ENCODE data around the gene STX1A.

The STX1A gene

GRCh38 chr7:73742338-73742752, 22.9 kb upstream of the STX1A start:
- DNase-seq (ENCODE audit: insufficient read length) (no peak), FAIRE-seq (no peak)
- TF ChIP-seq TAF1 (IDR thresholded peaks at IDR 0.05; ENCODE audit: borderline replicate concordance, low read depth, low read length) (no peak), POLR2A (IDR thresholded peaks at IDR 0.05; ENCODE audit: low read depth, low read length) (no peak), POLR2AphosphoS5 (IDR thresholded peaks at IDR 0.05; ENCODE audit: low read depth, low read length) (no peak)

DNA sequence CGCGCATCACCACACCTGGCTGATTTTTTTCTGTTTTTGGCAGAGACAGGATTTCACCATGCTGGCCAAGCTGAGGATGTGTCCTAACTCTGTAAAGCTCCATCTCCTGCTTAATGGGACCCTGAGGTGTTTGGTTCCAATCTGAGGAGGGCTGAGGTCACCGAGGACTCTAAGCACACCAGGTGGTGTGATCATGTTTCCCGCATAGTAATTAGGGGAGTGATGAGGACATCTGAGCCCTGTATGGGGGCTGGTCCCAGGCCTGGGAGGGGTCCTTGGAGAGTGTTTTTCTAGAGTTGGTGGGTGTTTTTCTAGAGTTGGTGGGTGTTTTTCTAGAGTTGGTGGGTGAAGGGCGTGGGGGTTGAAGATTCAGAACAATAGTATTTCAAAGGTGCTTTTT, 22.1 kb upstream of the STX1A start:
- FAIRE-seq (no peak), DNase-seq (ENCODE audit: insufficient read length) (no peak)
- no peak for TF ChIP-seq POLR2A (IDR thresholded peaks at IDR 0.05; ENCODE audit: low read depth, low read length)
- TF ChIP-seq TAF1 (IDR thresholded peaks at IDR 0.05; ENCODE audit: borderline replicate concordance, low read depth, low read length): no peak
- no peak for TF ChIP-seq POLR2AphosphoS5 (IDR thresholded peaks at IDR 0.05; ENCODE audit: low read depth, low read length)

DNA sequence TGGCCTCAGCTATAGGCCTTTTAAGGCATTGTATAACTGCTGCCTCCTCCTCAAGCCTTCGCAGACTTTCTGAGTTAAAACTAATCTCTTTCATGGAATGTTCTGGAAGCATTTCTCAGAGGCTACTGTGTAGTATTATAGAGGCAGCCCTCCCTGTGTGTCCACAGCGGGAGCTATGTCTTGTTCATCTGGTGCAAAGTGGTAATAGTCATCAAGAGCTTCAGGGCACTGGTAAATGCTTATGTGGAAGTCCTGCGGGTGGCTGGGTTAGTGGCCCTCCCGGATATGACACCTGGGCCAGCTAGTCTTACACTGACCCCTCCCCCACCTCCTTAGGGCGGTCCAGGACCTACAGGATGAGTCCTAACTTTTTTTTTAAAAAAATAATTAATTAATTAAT, 21.3 kb upstream of the STX1A start:
- TF ChIP-seq POLR2A (IDR thresholded peaks at IDR 0.05; ENCODE audit: low read depth, low read length) (no peak), TAF1 (IDR thresholded peaks at IDR 0.05; ENCODE audit: borderline replicate concordance, low read depth, low read length) (no peak)
- FAIRE-seq (no peak), DNase-seq (ENCODE audit: insufficient read length) (no peak)

GRCh38 chr7:73740212-73740611, 20.7 kb upstream of the STX1A start:
- FAIRE-seq: no peak
- no peak for TF ChIP-seq POLR2AphosphoS5 (IDR thresholded peaks at IDR 0.05; ENCODE audit: low read depth, low read length)
- TF ChIP-seq POLR2A (IDR thresholded peaks at IDR 0.05; ENCODE audit: low read depth, low read length): no peak
- TF ChIP-seq TAF1 (IDR thresholded peaks at IDR 0.05; ENCODE audit: borderline replicate concordance, low read depth, low read length): no peak
- DNase-seq (ENCODE audit: insufficient read length): no peak

GRCh38 chr7:73739387-73739767, 19.9 kb upstream of the STX1A start:
- no peak for FAIRE-seq

GRCh38 chr7:73738612-73739386, 19.3 kb upstream of the STX1A start, which contains the start of gene ABHD11:
Gene ABHD11, minus strand, starts transcription at chr7:73738802. Its CDS starts 32 bp downstream, at chr7:73738770.
- peak; percentile 98 for FAIRE-seq
- peak; percentile 89 for TF ChIP-seq POLR2A (IDR thresholded peaks at IDR 0.05; ENCODE audit: low read depth, low read length)
- TF ChIP-seq TAF1 (IDR thresholded peaks at IDR 0.05; ENCODE audit: borderline replicate concordance, low read depth, low read length): peak; percentile 48; the same call in 1 of the 2 replicates
- peak; percentile 82 for TF ChIP-seq POLR2AphosphoS5 (IDR thresholded peaks at IDR 0.05; ENCODE audit: low read depth, low read length)
- peak; percentile 96 for DNase-seq (ENCODE audit: insufficient read length)

More at GRCh38 chr7:73739387-73739767, 19.9 kb upstream of the STX1A start:
- TF ChIP-seq POLR2AphosphoS5 (IDR thresholded peaks at IDR 0.05; ENCODE audit: low read depth, low read length): no peak
- no peak for TF ChIP-seq POLR2A (IDR thresholded peaks at IDR 0.05; ENCODE audit: low read depth, low read length)
- no peak for TF ChIP-seq TAF1 (IDR thresholded peaks at IDR 0.05; ENCODE audit: borderline replicate concordance, low read depth, low read length)
- no peak for DNase-seq (ENCODE audit: insufficient read length)

GRCh38 chr7:73738220-73738611, 18.7 kb upstream of the STX1A start:
- FAIRE-seq (peak; percentile 42), DNase-seq (ENCODE audit: insufficient read length) (peak; percentile 75)
- no peak for TF ChIP-seq TAF1 (IDR thresholded peaks at IDR 0.05; ENCODE audit: borderline replicate concordance, low read depth, low read length)
- no peak for TF ChIP-seq POLR2AphosphoS5 (IDR thresholded peaks at IDR 0.05; ENCODE audit: low read depth, low read length)
- no peak for TF ChIP-seq POLR2A (IDR thresholded peaks at IDR 0.05; ENCODE audit: low read depth, low read length)

GRCh38 chr7:73737491-73738219, 18.2 kb upstream of the STX1A start:
- DNase-seq (ENCODE audit: insufficient read length) (no peak), FAIRE-seq (no peak)
- no peak for TF ChIP-seq POLR2A (IDR thresholded peaks at IDR 0.05; ENCODE audit: low read depth, low read length)
- TF ChIP-seq TAF1 (IDR thresholded peaks at IDR 0.05; ENCODE audit: borderline replicate concordance, low read depth, low read length): no peak
- no peak for TF ChIP-seq POLR2AphosphoS5 (IDR thresholded peaks at IDR 0.05; ENCODE audit: low read depth, low read length)

DNA sequence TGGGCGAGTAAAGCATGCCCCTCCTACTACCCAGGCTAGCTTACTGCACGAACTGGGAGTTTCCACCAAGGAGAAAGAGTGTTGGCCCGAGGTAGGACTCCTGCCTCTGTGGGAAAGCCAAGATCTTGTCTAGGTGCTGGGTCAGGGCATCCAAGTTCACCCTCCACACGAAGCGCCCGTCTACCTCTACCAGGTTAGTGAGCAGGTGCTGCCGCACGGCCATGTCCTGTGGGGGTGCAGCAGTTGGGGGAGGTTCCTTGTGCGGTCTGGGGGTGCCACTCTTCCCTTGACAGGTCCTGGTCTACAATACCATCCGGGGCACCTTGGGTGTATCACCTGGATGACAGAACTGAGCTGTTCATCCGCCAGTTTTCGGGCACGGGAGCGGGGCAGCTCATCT, 17.4 kb upstream of the STX1A start:
- TF ChIP-seq POLR2A (IDR thresholded peaks at IDR 0.05; ENCODE audit: low read depth, low read length): peak; percentile 35; the same call in 1 of the 2 replicates
- no peak for TF ChIP-seq TAF1 (IDR thresholded peaks at IDR 0.05; ENCODE audit: borderline replicate concordance, low read depth, low read length)
- DNase-seq (ENCODE audit: insufficient read length) (no peak), FAIRE-seq (no peak)

GRCh38 chr7:73735528-73735905, 16.0 kb upstream of the STX1A start:
- FAIRE-seq: no peak
- TF ChIP-seq POLR2AphosphoS5 (IDR thresholded peaks at IDR 0.05; ENCODE audit: low read depth, low read length) (0 out of 2 replicates have a peak, but pooled peaks have one; percentile 38), TAF1 (IDR thresholded peaks at IDR 0.05; ENCODE audit: borderline replicate concordance, low read depth, low read length) (no peak)
- DNase-seq (ENCODE audit: insufficient read length): no peak

- peak; percentile 63 for DNase-seq (ENCODE audit: insufficient read length)
- peak; percentile 93 for FAIRE-seq
- TF ChIP-seq TAF1 (IDR thresholded peaks at IDR 0.05; ENCODE audit: borderline replicate concordance, low read depth, low read length) (no peak), POLR2AphosphoS5 (IDR thresholded peaks at IDR 0.05; ENCODE audit: low read depth, low read length) (peak; percentile 19; the same call in 1 of the 2 replicates), POLR2A (IDR thresholded peaks at IDR 0.05; ENCODE audit: low read depth, low read length) (peak; percentile 47; the same call in 1 of the 2 replicates)
Observed at GRCh38 chr7:73734619-73735527, 15.4 kb upstream of the STX1A start.
